HS-27A (cell line): Measurements from ENCODE around the gene CACNA2D2.

Experiments
- DNase-seq: peaks from one replicate; pipeline ENCODE4 v3.0.0-alpha.2; 2012; ENCODE audit warnings: low read depth, missing footprints

CACNA2D2 gene

DNA sequence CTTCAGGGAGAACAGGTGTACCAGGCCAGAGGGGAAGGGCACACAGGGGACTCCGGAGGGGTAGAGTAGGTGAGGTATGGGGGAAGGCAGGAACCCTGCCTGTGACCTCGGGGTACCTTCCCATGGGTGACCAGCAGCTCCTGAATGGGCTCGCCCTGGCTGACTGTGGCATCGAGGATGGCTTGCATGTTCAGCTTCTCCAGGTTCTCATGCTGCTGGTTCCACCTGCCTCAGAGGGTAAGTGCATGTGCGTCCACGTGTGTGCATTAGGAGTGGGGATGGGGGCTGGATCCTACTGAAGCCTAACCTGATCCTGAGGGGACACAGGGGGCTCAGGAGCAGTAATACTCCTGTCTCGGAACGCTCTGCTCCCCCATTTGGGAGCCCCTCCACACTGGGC lies 158.4 kb downstream of the CACNA2D2 start:
- DNase-seq = no peak

DNA sequence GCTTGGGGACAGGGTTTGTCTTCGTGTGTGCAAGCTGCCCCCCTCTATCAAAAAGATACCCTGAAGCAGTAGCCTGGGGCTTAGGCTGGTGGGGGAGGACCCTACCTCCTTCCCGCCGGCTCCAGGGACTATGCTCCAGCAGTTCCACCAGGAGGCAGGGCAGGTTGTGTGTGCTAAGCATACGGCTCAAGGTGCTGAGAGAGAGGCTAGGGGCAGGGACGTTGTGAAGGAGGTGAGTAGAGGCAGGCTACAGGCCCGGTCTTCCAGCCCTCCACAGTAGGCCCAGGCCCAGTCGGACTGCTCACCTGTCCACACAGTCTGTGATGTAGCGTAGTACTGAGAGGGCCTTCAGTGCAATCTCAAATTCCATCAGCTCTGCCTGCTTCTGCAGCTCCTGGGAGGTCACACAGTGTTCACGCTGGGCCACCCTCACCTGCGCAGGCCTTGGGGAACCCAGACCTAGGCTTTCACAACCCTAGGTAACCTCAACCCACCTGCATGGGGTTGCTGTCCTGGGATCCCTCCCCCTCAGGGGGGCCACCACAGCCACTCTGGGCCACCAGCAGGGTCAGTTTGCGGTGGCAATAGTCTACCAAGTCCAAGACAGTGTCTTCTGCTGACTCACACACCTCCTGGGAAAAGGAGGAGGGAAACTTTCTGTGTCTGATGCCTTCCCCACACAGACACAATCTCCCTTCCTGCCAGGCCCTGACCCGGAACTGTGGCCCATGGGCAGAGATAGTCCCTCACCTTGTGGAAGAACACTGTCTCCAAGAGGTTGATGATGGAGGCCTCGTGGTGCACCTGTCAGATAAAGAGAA lies 160.4 kb downstream of the CACNA2D2 start:
- no peak for DNase-seq

GRCh38 chr3:50341996-50342650 lies 161.3 kb downstream of the CACNA2D2 start:
- no peak for DNase-seq

DNA sequence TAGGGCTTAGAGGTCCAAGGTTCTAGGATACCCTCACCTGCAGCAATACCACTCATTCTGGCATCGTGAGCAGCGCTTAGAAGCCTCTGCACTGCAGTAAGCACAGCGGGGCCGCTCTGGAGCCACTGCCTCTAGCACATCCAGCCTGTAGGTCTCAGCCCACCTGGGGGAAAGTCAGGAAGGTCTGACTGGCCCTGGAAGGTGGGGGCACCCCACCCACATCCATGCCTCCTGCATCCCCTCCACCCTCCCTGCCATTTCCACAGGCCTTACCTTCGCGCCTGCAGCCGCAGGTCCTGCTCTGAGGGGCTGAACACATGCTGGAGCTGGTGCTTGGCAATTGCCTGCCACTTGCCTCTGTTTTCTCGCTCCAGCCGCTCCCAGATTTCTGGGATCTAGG lies 161.9 kb downstream of the CACNA2D2 start:
- DNase-seq = no peak

DNA sequence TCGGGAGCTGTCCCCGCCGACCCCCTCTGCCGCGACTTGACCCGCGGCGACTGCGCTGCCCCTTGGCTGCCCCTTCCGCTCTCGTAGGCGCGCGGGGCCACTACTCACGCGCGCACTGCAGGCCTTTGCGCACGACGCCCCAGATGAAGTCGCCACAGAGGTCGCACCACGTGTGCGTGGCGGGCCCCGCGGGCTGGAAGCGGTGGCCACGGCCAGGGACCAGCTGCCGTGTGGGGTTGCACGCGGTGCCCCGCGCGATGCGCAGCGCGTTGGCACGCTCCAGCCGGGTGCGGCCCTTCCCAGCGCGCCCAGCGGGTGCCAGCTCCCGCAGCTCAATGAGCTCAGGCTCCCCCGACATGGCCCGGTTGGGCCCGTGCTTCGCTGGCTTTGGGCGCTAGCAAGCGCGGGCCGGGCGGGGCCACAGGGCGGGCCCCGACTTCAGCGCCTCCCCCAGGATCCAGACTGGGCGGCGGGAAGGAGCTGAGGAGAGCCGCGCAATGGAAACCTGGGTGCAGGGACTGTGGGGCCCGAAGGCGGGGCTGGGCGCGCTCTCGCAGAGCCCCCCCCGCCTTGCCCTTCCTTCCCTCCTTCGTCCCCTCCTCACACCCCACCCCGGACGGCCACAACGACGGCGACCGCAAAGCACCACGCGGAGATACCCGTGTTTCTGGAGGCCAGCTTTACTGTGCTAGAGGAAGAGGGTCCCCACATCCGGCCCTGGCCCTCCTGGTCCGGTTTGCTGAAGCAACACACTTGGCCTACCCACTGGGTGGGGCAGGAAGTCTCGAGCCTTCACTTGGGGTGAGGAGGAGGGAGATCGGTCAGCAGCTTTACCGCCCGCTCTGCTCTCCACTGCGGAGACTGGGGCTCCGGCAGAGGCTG lies 162.7 kb downstream of the CACNA2D2 start, which contains the start of gene RASSF1:
Gene RASSF1 (minus strand): TSS at position 389 of the 882 bp plus-strand sequence. CDS start 31 bp downstream, at position 358.
- DNase-seq = peak; percentile 49

- DNase-seq = no peak
These were observed 163.3 kb downstream of the CACNA2D2 start for GRCh38 chr3:50340147-50340447.

DNA sequence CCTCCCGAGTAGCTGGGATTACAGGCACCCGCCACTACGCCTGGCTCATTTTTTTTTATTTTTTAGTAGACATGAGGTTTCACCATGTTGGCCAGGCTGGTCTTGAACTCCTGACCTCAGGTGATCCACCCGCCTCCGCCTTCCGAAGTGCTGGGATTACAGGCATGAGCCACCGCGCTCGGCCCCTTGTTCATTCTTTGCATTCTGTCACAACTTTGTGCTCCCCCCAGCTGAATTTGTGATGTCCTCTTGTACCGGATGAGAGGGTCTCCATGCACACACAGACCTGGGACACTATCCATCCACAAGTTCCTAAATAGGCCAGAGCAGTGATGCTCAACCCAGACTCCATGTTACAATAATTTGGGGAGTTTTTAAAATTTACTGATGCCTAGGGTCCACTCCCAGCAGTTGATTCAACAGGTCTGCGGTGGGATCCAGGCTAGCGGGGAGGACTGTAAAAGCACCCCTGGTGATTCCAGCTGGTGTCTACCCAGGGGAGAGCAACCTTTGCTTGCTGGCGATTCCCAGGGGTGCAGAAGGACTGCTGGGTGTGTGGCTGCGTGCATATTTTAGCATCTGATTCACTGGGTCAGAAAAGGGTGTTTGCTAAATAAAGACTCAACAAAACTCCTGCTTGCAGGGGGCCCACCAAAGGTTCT lies 163.8 kb downstream of the CACNA2D2 start:
- DNase-seq = no peak

DNA sequence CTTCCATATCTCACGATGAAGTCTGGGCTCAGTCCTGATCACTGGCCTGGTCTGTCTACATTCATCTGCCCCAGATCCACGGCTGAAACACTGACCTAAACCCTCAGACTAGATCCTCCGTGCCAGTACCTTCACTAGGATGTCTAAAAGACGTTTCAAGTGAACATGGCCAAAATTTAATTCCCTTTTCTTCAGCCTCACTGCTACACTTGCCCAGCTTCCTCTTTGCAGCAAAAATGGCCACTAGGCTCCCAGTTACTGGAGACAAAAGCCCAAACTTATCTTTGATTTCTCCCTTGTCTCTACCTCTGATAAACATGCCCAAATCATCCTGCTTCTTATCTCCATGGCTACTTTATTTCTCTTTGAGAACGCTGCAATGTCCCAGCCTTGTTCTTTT lies 164.5 kb downstream of the CACNA2D2 start:
- DNase-seq = no peak

- DNase-seq = peak; percentile 98
These were observed 166.1 kb downstream of the CACNA2D2 start for GRCh38 chr3:50337175-50337861.

- DNase-seq = no peak
These were observed 166.8 kb downstream of the CACNA2D2 start for GRCh38 chr3:50336452-50337174.

DNA sequence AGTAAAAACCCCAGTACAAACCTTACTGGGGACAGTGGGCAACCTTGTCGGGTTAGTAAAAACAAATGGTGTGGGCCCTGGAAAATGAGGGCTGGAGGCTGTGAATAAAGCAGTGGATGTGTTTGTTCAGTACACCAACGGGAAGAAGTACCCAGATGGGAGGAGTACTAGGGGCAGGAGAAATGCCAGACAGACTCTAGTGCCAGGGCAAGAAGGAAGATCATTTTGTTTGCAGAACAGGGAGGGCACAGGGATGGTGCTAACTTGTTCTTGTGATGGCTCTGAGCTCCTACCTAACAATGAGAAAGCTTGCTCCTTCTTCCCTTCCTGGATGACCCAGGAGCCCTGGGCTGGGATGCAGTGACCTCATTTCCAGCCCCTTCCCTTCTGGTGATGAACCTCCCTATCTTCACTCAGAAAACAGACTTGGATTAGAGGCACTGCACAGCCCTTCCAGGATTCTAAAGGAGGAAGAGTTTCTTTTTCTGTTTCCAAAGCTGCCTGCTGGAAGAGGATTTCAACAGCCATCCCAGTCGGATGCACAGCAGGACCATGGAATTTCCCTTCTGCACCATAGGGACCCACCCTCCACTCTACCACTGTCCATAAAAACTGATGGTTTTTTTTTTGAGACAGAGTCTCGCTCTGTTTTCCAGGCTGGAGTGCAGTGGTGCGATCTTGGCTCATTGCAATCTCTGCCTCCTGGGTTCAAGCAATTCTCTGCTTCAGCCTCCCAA lies 168.9 kb downstream of the CACNA2D2 start:
- no peak for DNase-seq

- no peak for DNase-seq
These were observed 169.6 kb downstream of the CACNA2D2 start for GRCh38 chr3:50333744-50334328.

GRCh38 chr3:50331364-50331907 lies 172.0 kb downstream of the CACNA2D2 start:
- no peak for DNase-seq

- DNase-seq = no peak
These were observed 173.1 kb downstream of the CACNA2D2 start for GRCh38 chr3:50330330-50330729.

DNA sequence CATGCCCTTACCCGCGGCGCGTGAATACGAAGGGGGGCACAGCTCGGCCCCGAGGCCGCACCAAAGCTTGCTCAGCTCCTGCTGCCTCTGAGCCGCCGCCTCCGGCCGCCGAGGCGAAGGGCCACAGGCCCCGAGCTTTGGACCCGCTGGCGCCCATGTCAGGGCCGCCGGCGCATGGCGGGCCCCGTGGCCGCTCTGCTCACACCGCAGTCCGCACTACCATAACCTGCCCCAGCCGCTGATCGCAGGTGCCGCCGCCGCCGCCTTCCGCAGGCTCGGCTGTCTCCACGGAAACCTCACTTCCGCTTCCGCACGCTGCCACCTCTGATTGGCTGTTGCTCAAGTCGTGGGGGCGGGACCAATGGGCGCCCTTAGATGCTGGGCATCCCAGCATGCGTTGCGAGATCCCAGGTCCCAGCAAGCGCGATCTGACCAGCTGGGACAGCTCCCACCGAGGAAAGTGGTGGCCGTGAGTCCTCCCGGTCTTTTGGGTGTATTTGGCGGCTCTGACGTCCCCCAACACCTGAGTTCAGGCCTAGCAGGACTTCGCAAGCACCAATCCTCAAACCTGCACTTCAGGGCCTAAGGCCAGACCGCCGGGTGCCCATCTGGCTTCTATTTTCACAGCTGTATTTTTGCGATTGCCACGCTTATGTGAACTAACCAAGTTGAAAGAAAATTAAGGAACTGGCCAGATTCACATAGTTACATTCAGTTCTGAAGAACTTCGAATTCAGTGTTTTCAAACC lies 175.3 kb downstream of the CACNA2D2 start, which contains the start of gene TUSC2:
Gene TUSC2 (minus strand): TSS at position 281 of the 749 bp plus-strand sequence. CDS start 124 bp downstream, at position 157.
- DNase-seq = peak; percentile 94

DNA sequence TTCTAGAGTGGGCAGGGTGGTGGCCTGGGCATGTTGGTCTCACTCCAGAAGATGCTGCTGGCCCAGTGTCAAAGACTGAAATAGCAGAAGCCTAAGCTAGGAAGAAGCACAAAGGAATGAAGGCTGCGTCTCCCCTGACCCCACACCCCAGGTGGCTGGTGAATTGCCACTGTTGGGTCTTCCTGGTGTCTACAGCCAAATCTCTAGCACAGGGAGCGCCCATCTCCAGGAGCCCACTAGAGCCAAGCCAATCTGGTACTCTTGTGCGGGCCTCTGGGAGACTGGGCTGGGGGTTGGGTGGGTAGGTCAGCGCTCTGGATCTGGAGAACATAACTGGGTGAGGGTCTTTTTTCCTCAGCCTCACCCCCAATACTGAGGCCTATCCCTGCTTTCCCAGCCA lies 176.3 kb downstream of the CACNA2D2 start:
- no peak for DNase-seq

- no peak for DNase-seq
These were observed 177.3 kb downstream of the CACNA2D2 start for GRCh38 chr3:50326182-50326541.

DNA sequence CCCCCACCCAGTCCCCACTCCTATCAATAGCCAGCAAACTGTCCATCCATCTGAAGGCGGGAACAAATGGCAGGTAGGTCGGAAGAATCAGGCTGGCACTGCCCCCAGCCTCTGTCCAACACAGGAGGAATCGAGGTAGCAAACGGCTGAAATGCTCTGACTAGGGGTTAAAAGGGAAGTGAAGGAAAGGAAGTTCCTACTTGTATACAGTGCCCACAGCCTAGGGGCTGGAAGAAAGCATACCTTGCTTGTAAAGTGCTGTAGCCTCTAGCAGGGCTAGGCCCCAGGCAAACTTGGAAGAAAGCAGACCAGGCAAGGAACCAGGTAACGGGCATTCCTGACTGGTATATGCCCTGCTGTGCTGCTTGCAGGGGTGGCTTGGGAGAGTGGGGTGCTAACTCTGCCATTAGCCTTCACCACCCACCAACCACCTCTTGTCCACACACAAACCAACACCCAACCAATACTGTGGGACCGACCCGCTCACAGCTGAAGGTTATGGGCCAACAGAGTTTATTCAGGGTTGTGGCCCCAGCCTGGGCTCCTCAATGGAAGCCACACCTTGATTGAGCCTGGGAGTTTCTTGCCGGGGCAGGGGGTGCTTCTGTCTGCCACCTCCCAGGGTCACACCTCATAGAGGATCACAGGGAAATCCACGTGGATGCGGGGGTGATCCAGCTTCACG lies 177.8 kb downstream of the CACNA2D2 start:
- DNase-seq = no peak
